ENCODE results near the gene EEPD1. TPM values are rescaled to one million over a fixed set of nuclear protein-coding genes. Genes with fewer than 3 reads are reported as not detected.
A peak's percentile ranks its signal among the peaks of the same experiment; 100 is the strongest.

The EEPD1 gene
- total RNA-seq, 4 donors from 2014 or later: 12.4 to 36.2 (median 20.4) TPM

- Histone ChIP-seq H3K9me3 (no peaks in the 10 kb centered on the region), H3K27me3 (no peaks in the 10 kb centered on the region), H3K27ac (peak overlapping the region in 3 of 4 donors; percentile 45 to 70 (median 65)), H3K4me3 (no peak overlapping the region), H3K4me1 (peaks cover 14 to 72% (median 31%) of the 10 kb centered on the region in 3 donors), H3K36me3 (no peaks in the 10 kb centered on the region)
- ATAC-seq: peak; percentile 59
- WGBS, 2 donors (ENCODE audit: low coverage in 1 of 2): 46% methylated on average over 16 of the region's 23 CpGs; no CpG with 5 or more reads in 1 of the 2 donors
- TF ChIP-seq POLR2A (IDR thresholded peaks at IDR 0.05): no peak
- TF ChIP-seq EP300 (IDR thresholded peaks at IDR 0.05): no peak
- no peak for TF ChIP-seq CTCF (IDR thresholded peaks at IDR 0.05)
- peak; percentile 87 for TF ChIP-seq POLR2AphosphoS5 (IDR thresholded peaks at IDR 0.05)
Measured at GRCh38 chr7:36214608-36215456, 61.8 kb downstream of the EEPD1 start.

GRCh38 chr7:36215457-36215765, 62.4 kb downstream of the EEPD1 start:
- no peak for ATAC-seq

GRCh38 chr7:36216063-36216684, 63.1 kb downstream of the EEPD1 start:
- H3K27me3 ChIP-seq: no peaks in the 10 kb centered on the region
- H3K4me3 ChIP-seq: no peak overlapping the region
- WGBS, 2 donors (ENCODE audit: low coverage in 1 of 2): 56 to 60% methylated on average over 4 of the region's 4 CpGs
- peak overlapping the region; percentile 31 to 70 (median 55) for H3K27ac ChIP-seq
- H3K9me3 ChIP-seq: no peaks in the 10 kb centered on the region
- no peaks in the 10 kb centered on the region for H3K36me3 ChIP-seq
- TF ChIP-seq POLR2A (IDR thresholded peaks at IDR 0.05): no peak
- peak; percentile 67 for TF ChIP-seq POLR2AphosphoS5 (IDR thresholded peaks at IDR 0.05)
- TF ChIP-seq EP300 (IDR thresholded peaks at IDR 0.05): no peak
- TF ChIP-seq CTCF (IDR thresholded peaks at IDR 0.05): no peak
- H3K4me1 ChIP-seq: peaks cover 11 to 67% (median 18%) of the 10 kb centered on the region in 3 donors
- peak; percentile 78 for ATAC-seq

More at GRCh38 chr7:36215457-36215765, 62.4 kb downstream of the EEPD1 start:
- Histone ChIP-seq H3K4me3 (no peak overlapping the region), H3K36me3 (no peaks in the 10 kb centered on the region), H3K9me3 (no peaks in the 10 kb centered on the region), H3K4me1 (peaks cover 14 to 67% (median 26%) of the 10 kb centered on the region in 3 donors), H3K27me3 (no peaks in the 10 kb centered on the region), H3K27ac (peak overlapping the region in 3 of 4 donors; percentile 45 to 70 (median 65))
- TF ChIP-seq POLR2A (IDR thresholded peaks at IDR 0.05) (no peak), CTCF (IDR thresholded peaks at IDR 0.05) (no peak), EP300 (IDR thresholded peaks at IDR 0.05) (no peak), POLR2AphosphoS5 (IDR thresholded peaks at IDR 0.05) (no peak)
- WGBS, 2 donors (ENCODE audit: low coverage in 1 of 2): 60 to 86% methylated on average over 1 of the region's 2 CpGs

- TF ChIP-seq CTCF (IDR thresholded peaks at IDR 0.05): no peak
- no peak for TF ChIP-seq EP300 (IDR thresholded peaks at IDR 0.05)
- TF ChIP-seq POLR2A (IDR thresholded peaks at IDR 0.05): no peak
- no peak for TF ChIP-seq POLR2AphosphoS5 (IDR thresholded peaks at IDR 0.05)
- 90 to 96% methylated on average over 4 of the region's 4 CpGs for WGBS, 2 donors (ENCODE audit: low coverage in 1 of 2)
- H3K27ac ChIP-seq: no peak overlapping the region
- peaks cover 11 to 62% (median 18%) of the 10 kb centered on the region in 3 donors for H3K4me1 ChIP-seq
- no peaks in the 10 kb centered on the region for H3K36me3 ChIP-seq
- no peak overlapping the region for H3K4me3 ChIP-seq
- no peaks in the 10 kb centered on the region for H3K27me3 ChIP-seq
- no peaks in the 10 kb centered on the region for H3K9me3 ChIP-seq
- no peak for ATAC-seq
Measured at GRCh38 chr7:36217211-36217960, 64.3 kb downstream of the EEPD1 start.
